NCI-H226 (cell line): Measurements from ENCODE around the gene EFCC1.

Experiments
- DNase-seq: peaks from one replicate; pipeline ENCODE4 v3.0.0-alpha.2; 2015

EFCC1 gene

GRCh38 chr3:129035360-129036221 lies 34.5 kb downstream of the EFCC1 start:
- DNase-seq: no peak

DNA sequence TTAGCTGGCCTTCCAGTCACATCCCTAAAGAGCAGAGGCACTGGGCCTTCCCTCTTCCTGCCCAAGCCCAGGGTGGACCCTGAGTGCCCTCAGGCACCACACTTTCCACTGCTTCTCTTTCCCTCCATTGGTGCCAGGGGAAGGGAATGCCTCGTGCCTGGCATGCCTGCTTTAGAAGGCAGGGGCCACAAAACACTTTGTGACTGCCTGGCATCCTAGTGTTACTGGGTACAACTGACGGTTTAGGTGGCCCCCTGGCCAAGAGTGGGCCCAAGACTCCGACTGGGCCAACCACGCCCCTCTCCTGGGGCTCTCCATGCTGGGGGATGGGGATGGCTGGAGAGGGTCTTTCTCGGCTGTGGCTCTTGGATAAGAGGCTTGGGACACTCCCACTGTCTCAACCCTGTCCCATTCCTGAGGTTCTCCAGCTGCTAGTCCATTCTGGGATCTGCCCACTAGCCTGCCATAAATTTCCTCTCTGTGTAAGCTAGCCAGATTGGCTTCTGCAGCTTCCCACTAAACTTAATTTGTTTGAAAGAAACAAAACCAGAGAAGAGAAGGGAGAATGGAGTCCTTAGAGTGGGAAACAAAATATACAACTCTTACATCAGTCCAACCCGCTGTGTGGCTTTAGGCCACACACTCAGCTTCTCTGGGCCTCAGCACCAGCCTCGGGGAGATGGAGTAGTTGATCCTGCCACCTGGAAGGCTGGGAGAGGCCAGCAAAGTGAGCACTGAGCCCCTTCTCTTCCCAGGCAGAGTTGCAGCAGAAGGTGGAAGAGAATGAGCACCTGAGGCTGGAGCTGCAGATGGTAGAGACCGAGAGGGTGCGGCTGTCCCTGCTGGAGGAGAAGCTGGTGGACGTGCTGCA lies 35.4 kb downstream of the EFCC1 start:
- no peak for DNase-seq

DNA sequence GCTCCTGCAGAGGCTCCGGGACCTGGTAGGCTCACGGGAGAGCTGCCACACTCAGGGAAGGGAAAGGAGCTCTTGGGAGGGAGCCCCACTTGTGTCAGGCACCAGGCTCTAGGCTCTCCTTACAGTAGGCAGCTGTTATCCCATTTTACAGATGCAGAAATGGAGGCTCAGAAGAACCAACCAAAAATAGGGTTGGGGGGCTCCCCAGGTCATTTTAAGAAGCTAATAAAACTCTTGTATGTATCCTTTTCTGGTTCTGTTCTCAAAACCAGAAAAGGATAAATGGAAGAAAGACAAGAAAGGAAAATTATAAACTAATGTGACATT lies 36.0 kb downstream of the EFCC1 start:
- no peak for DNase-seq

- DNase-seq: no peak
Measured at GRCh38 chr3:129038121-129038855, 37.2 kb downstream of the EFCC1 start.

DNA sequence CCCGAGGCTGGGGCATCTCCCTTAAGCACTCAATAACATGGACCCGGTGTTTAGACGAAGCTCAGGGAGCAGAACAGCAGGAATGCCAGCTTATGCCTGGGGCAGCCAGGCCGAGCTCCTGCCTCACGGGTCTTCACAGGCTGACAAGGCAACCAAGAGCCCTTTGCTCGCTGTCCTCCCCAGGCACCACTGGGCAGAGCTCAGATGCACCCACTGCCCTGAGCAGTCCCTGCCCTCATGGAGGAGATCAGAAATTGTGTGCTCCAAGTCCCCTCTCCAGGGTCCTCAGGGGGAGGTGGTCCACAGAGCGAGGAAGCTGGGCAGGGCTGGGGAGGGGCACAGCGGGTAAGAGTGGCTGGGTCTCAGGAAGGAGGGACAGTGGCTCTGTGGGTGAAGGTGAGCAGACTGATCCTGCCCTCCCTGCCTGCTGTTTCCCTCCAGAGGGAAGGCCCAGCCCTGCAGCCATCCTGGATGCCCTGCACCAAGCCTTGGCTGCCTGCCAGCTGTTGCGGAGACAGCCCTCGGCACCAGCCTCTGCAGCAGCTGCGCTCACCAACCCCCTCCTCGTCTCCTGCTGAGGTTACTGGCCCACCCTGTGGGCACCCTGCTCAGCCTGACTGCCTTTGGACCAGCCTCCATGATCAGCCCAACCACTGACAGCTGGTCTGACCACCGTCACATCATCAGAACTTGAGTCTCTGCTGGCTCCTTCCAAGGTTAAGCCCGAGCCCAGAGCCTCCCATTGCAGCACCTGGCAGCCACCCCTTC lies 38.4 kb downstream of the EFCC1 start:
- no peak for DNase-seq

GRCh38 chr3:129040039-129040336 lies 38.9 kb downstream of the EFCC1 start:
- DNase-seq: no peak

- DNase-seq: no peak
Measured at GRCh38 chr3:129040579-129041300, 39.6 kb downstream of the EFCC1 start.

- no peak for DNase-seq
Measured at GRCh38 chr3:129045675-129046036, 44.6 kb downstream of the EFCC1 start.

DNA sequence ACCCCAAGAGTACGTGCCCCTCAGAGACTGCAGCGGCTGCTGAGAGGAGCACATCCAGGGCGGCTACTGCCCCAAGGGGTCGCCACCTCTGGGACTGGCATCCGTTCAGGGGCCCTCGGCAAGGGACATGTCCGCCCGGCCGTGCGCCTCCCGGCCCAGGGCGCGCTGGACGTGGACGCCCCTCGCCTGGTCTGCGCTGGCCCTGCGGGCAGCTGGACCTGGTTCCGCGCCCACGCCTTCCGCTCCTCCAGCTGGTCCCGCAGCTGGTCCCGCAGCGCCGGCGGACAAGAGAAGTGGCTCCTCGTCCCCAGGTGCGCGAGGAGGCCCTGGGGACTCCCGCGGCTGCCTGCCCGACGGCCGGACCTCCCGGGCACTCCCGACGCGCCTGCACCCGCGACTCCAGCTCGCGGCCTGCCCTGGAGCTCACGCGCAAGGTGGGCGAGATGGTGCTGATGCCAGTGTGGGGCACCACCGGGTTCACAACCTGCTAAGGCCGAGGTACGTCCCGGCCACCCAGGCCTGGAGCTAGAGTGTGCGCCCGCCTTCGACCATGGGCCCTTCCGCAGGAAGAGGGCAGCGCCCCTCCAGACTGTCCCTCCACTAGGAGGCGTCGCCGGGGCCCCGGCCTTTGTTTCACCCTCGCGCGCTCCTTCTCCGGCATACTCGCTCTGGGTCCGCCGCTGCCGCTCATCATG lies 45.1 kb downstream of the EFCC1 start:
- DNase-seq: no peak

- DNase-seq: no peak
Measured at GRCh38 chr3:129046732-129047552, 45.8 kb downstream of the EFCC1 start.

- DNase-seq: no peak
Measured at GRCh38 chr3:129047553-129047839, 46.4 kb downstream of the EFCC1 start.

- no peak for DNase-seq
Measured at GRCh38 chr3:129050556-129051295, 49.6 kb downstream of the EFCC1 start.

GRCh38 chr3:129051871-129052340 lies 50.8 kb downstream of the EFCC1 start:
- no peak for DNase-seq

- DNase-seq: no peak
Measured at GRCh38 chr3:129052675-129053074, 51.6 kb downstream of the EFCC1 start.

GRCh38 chr3:129054605-129055104 lies 53.6 kb downstream of the EFCC1 start:
- no peak for DNase-seq

- DNase-seq: no peak
Measured at GRCh38 chr3:129056451-129057173, 55.5 kb downstream of the EFCC1 start.

- no peak for DNase-seq
Measured at GRCh38 chr3:129057249-129057648, 56.1 kb downstream of the EFCC1 start.

GRCh38 chr3:129058441-129059200 lies 57.5 kb downstream of the EFCC1 start:
- no peak for DNase-seq
